GM21447 (cell line): ENCODE results near the gene HFM1.
"Not testable (repeated sequence)": the region's sequence is repeated elsewhere in the genome, so short reads cannot be mapped to it uniquely, and the experiment has no call there.

Experiments used
- ATAC-seq: cut with Tn5 transposase; IDR thresholded peaks from one replicate; pipeline ENCODE4 v1.9.1; 2021; ENCODE audit not compliant: unreplicated experiment

The HFM1 gene, protein sequence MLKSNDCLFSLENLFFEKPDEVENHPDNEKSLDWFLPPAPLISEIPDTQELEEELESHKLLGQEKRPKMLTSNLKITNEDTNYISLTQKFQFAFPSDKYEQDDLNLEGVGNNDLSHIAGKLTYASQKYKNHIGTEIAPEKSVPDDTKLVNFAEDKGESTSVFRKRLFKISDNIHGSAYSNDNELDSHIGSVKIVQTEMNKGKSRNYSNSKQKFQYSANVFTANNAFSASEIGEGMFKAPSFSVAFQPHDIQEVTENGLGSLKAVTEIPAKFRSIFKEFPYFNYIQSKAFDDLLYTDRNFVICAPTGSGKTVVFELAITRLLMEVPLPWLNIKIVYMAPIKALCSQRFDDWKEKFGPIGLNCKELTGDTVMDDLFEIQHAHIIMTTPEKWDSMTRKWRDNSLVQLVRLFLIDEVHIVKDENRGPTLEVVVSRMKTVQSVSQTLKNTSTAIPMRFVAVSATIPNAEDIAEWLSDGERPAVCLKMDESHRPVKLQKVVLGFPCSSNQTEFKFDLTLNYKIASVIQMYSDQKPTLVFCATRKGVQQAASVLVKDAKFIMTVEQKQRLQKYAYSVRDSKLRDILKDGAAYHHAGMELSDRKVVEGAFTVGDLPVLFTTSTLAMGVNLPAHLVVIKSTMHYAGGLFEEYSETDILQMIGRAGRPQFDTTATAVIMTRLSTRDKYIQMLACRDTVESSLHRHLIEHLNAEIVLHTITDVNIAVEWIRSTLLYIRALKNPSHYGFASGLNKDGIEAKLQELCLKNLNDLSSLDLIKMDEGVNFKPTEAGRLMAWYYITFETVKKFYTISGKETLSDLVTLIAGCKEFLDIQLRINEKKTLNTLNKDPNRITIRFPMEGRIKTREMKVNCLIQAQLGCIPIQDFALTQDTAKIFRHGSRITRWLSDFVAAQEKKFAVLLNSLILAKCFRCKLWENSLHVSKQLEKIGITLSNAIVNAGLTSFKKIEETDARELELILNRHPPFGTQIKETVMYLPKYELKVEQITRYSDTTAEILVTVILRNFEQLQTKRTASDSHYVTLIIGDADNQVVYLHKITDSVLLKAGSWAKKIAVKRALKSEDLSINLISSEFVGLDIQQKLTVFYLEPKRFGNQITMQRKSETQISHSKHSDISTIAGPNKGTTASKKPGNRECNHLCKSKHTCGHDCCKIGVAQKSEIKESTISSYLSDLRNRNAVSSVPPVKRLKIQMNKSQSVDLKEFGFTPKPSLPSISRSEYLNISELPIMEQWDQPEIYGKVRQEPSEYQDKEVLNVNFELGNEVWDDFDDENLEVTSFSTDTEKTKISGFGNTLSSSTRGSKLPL (N-terminal part only)

DNA sequence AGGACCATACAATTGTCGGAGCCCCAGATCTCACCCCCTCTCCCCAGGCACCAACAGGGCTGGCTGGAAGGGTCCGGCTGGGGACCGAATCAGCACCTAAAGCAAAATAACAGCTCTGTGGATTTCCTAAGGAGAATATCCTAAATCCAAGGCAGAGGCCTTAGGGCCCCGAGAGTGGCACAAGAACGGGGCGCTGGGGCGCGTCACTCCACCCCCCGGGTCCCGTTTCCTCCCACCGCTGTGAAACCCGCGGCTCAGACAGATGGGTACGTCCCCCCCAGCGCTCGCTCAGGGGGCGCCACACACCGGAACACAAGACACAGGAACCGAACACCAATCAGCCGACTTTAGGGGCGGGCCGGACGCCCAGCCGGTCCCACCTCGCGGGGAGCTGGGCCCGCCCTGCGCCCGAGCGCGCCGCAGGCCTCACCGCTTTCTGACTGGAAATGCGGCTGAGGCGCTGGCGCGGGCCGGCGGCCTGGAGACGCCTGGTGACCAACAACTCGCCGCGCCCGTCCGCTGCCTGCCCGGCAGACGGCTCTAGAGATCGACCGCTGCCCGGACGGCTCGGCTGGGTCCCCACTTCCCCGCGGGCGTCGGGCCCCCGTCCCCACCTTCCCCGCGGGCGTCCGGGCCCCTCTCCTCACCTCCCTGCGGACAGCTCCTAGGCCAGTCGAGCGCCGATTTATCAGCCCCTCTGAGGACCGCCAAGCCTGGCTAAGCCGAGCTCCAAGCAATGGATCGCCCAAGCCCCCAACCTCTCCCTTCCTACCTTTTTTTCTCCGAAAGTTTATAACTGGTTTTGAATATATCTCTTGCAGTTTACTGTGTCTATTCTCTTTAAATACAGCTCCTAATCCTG, at the start of gene HFM1:
Gene HFM1 (minus strand): TSS at position 687 of the 862 bp plus-strand sequence. CDS start 3,755 bp downstream, outside the sequence.
- peak; percentile 78 for ATAC-seq

DNA sequence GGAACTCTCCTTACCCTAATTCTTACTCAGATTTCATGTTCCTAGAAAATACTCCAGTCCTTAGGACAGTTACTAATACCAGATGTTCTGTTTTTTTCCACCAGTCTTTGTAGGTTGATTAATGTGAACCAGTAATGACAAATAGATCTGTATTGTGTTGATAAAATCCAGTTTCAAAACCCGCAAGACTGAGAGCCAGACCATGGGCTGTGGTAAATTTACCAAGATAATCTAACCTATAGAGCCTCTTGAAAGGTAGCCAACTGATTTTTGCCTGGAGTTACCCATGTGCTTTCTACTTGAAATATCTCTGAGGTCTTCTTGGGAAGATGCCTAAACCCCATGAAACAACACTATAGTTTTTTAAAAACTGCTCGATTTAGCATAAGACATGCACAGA, 49.5 kb upstream of the HFM1 start:
- ATAC-seq: no peak

DNA sequence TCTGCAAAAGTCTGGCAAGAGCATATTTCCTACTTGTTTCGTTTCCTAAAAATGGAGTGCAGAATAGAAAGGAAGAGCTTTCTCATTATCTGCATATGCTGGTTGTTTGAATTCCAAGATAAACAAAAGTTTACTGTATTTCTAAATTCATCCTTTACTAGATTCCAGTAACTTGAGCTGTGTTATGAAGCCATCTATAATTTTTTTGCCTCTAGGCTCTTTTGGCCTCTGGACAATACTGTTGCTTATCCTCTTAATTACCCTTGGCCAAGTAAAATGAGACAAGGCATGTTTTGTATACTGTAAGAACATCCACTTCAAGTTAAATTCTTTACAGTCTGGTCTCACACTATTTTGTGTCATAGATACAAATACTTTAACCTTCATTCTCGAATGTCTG, 45.6 kb upstream of the HFM1 start:
- no peak for ATAC-seq

DNA sequence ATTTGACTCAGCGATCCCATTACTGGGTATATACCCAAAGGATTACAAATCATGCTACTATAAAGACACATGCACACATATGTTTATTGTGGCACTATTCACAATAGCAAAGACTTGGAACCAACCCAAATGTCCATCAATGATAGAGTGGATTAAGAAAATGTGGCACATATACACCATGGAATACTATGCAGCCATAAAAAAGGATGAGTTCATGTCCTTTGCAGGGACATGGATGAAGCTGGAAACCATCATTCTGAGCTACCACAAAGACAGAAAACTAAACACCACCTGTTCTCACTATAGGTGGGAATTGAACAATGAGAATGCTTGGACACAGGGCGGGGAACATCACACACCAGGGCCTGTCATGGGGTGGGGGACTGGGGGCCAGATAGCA, 43.1 kb upstream of the HFM1 start:
- not testable (repeated sequence) for ATAC-seq

- not testable (repeated sequence) for ATAC-seq
Measured at GRCh38 chr1:91441980-91442379, 37.3 kb upstream of the HFM1 start.

- ATAC-seq: no peak
Measured at GRCh38 chr1:91440847-91441246, 36.2 kb upstream of the HFM1 start.

GRCh38 chr1:91439016-91439415, 34.4 kb upstream of the HFM1 start:
- ATAC-seq: no peak

GRCh38 chr1:91428182-91428798, 23.7 kb upstream of the HFM1 start:
- ATAC-seq: no peak

- no peak for ATAC-seq
Measured at GRCh38 chr1:91427741-91428140, 23.1 kb upstream of the HFM1 start.

- ATAC-seq: not testable (repeated sequence)
Measured at GRCh38 chr1:91422523-91422922, 17.9 kb upstream of the HFM1 start.

DNA sequence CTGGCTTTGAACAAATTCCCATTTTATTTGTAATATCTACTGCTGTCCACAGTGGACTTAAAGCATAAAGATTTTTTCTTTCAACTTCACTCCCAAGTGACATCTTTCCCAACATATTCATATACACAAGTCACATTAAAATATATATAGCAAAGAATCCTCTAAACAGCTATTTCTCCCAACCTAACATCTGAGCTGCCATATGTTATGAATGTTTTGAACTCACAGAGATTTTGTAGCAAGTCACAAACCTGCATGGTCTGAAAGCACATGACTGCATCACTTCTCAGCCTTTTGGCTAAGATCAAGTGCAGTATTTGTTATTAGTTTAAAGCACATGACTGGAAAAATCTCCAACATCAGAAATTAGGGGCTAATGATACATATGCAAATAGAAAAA, 7.7 kb upstream of the HFM1 start:
- no peak for ATAC-seq

GRCh38 chr1:91406773-91407389, 2.2 kb upstream of the HFM1 start:
- no peak for ATAC-seq

DNA sequence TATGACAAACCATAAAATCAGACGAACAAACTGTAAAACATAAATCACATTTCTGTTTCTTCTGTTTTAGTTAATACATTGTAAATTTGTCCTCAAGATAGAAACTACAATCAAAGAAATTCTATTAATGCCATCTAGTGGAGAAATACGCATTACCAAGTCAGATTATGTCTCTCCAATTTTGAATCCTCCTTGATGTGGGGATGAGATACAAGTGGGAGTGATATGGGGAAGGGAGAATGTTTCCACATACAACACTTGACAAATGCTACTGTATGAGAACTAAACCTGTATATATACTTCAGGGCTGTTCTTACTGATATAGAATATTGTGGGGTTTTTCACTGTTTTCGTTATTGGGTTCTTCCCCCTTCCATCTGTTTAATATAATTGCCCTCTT, 2.6 kb downstream of the HFM1 start:
- no peak for ATAC-seq

GRCh38 chr1:91400133-91400725, 4.4 kb downstream of the HFM1 start:
- no peak for ATAC-seq

GRCh38 chr1:91398291-91398690, 6.3 kb downstream of the HFM1 start:
- no peak for ATAC-seq

DNA sequence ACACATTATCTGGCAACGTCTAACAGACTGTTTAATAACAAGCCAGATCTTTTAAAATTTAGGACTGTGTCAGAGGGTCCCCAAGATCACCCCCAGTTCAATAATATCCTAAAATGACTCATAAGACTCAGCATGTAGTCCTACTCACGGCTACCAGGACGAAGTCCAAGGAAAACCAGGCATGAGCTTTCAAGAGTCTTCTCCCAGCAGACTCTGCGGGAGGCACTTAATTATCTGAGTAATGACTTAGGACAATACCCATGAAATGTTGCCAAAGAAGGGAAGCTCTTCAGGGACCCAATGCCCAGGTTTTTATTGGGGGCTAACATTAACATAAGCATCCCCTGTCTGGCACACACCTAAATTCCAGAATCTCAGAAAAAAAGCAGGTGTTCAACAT, 7.0 kb downstream of the HFM1 start:
- no peak for ATAC-seq

DNA sequence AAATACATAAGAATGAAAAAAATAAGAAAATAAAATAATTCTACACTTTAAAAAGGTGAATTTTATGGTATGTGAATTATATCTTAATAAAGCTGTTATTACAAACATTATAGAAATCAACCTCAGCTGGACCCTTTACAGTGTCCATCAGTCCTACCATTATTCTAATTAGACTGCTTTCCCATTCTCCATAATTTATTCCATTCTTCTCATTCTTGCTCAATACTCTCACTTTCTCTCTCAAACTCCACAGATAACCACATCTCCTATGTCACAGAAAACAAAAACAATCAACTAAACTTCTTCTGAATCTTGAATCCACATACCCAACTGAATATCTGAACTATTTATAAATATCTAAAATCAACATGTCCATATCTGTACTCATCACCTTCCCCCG, 11.6 kb downstream of the HFM1 start:
- ATAC-seq: no peak

DNA sequence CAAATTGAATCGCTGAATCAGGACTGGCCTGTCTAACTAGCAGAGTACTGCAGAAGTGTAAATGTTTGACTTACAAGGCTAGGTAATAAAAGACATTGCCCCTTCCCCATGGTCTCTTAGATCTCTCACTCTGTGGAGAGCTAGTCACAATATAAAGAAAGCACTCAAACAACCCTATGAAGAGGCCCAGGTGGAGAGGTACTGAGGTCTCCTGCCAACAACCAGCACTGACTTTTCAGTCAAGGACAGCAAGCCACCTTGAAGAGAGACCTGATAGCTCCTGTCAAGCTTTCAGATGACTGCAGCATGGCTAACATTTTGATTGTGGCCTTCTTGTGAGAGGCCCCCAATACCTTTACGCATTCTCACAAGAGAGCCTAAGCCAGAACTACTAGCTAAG, 18.5 kb downstream of the HFM1 start:
- no peak for ATAC-seq

GRCh38 chr1:91383456-91383855, 21.2 kb downstream of the HFM1 start:
- no peak for ATAC-seq
